Body of pancreas (tissue), 4 donors: ENCODE measurements around the gene FBXW8.

ENCODE experiments used
- POLR2A ChIP-seq, 3 donors: fragments of 450-650 bp; IDR thresholded peaks; one replicate each; pipeline ENCODE4 v1.6.1; 2016; ENCODE audit warnings: antibody characterized with exemption in 3 of 3, mild to moderate bottlenecking in 2 of 3
- TF ChIP-seq, protein P1 (sequence below), 7 experiments: fragments of 450-650 bp in 4 of 7; fragments of 200-600 bp in 3 of 7; sonication (generic) in 3 of 7; IDR thresholded peaks; one replicate each; pipeline ENCODE4 v1.5.1; 2016 to 2019; ENCODE audit warnings: antibody characterized with exemption in 7 of 7

DNA sequence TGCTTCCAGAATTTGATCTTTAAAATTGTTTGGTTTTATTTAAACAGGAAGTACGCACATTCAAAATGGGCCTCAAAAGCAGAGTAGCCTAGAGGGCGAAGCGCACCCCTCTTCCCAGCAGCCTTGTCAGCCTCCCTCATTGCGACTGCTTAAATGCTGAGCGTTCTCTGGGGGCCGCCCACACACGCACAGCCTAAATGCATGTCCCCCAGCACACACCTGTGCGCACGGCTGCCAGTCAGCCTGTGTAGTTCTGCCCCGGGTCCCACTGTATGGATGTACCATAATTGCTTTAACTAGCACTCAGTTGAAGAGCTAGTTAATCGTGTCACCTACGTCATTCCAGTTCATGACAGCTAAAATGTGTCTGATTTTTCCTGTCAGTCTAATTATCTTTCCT, 109.1 kb downstream of the FBXW8 start:
- TF ChIP-seq, protein P1, sequence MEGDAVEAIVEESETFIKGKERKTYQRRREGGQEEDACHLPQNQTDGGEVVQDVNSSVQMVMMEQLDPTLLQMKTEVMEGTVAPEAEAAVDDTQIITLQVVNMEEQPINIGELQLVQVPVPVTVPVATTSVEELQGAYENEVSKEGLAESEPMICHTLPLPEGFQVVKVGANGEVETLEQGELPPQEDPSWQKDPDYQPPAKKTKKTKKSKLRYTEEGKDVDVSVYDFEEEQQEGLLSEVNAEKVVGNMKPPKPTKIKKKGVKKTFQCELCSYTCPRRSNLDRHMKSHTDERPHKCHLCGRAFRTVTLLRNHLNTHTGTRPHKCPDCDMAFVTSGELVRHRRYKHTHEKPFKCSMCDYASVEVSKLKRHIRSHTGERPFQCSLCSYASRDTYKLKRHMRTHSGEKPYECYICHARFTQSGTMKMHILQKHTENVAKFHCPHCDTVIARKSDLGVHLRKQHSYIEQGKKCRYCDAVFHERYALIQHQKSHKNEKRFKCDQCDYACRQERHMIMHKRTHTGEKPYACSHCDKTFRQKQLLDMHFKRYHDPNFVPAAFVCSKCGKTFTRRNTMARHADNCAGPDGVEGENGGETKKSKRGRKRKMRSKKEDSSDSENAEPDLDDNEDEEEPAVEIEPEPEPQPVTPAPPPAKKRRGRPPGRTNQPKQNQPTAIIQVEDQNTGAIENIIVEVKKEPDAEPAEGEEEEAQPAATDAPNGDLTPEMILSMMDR (IDR thresholded peaks at IDR 0.05) = no peak
- TF ChIP-seq POLR2A (IDR thresholded peaks at IDR 0.05) = no peak
